ENCODE measurements around the gene MYLK4.

- TF ChIP-seq CTCF (conservative IDR thresholded peaks at IDR 0.05) (no peak), EZH2 (IDR thresholded peaks at IDR 0.05; ENCODE audit: low read depth) (no peak)
Measured at GRCh38 chr6:2651536-2651935, 99.2 kb downstream of the MYLK4 start.
